Astrocyte of the hippocampus (primary cell): Measurements from ENCODE around the gene ACTL8.

Experiments used
- DNase-seq: peaks from one replicate; pipeline ENCODE4 v3.0.0; 2011; ENCODE audit warnings: low read depth, low spot score

Gene ACTL8

GRCh38 chr1:17875171-17875881, 120.2 kb downstream of the ACTL8 start:
- DNase-seq: no peak

GRCh38 chr1:17875882-17876280, 120.7 kb downstream of the ACTL8 start:
- peak; percentile 33 for DNase-seq
